ENCODE data around the gene PPP1R1C.

DNA sequence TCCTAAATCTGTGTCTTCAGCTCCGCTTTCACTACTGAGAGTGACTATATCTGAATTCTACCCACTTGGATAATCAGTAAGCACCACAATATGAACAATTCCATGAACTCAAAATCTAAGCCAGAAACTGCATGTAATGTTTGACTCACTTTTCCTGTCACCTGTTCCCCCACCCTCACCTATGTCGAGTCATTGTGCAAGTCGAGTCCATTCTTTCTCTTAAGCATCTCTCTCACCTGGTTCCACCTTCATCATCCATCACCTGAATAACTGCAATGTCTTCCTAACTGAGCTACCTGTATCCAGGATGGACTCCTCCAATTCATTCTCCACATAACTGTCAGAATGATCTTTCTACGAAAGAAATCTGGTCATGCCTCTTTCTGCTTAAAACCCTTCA lies 58.2 kb downstream of the PPP1R1C start:
- TF ChIP-seq POLR2A (IDR thresholded peaks at IDR 0.05; ENCODE audit: low read depth, low read length), result no peak
- TF ChIP-seq POLR2AphosphoS5 (IDR thresholded peaks at IDR 0.05; ENCODE audit: low read depth, low read length), result no peak
- TF ChIP-seq TAF1 (IDR thresholded peaks at IDR 0.05; ENCODE audit: borderline replicate concordance, low read depth, low read length), result no peak

All from GM12892 (cell line).